Measurements from ENCODE around the gene C1QTNF4. TPM values are rescaled to one million over a fixed set of nuclear protein-coding genes. Genes with fewer than 3 reads are reported as not detected.
"Not testable (repeated sequence)": the region's sequence is repeated elsewhere in the genome, so short reads cannot be mapped to it uniquely, and the experiment has no call there.

The C1QTNF4 gene
- total RNA-seq: 1 to 10 TPM in 2 of 7 donors, under 1 TPM in 5; 0.41 to 2.5 (median 0.93) TPM
- polyA plus RNA-seq: 1 to 10 TPM; 1.6 to 1.9 (median 1.8) TPM
- long read RNA-seq, donor 1, partial matches to known transcripts: 0 of 1 reads
- long read RNA-seq, donor 1, other reads (novel, unspliced or antisense): 0 of 1 reads
- long read RNA-seq, donor 2, partial matches to known transcripts: 0 of 3 reads
- long read RNA-seq, donor 2, other reads (novel, unspliced or antisense): 0 of 3 reads

DNA sequence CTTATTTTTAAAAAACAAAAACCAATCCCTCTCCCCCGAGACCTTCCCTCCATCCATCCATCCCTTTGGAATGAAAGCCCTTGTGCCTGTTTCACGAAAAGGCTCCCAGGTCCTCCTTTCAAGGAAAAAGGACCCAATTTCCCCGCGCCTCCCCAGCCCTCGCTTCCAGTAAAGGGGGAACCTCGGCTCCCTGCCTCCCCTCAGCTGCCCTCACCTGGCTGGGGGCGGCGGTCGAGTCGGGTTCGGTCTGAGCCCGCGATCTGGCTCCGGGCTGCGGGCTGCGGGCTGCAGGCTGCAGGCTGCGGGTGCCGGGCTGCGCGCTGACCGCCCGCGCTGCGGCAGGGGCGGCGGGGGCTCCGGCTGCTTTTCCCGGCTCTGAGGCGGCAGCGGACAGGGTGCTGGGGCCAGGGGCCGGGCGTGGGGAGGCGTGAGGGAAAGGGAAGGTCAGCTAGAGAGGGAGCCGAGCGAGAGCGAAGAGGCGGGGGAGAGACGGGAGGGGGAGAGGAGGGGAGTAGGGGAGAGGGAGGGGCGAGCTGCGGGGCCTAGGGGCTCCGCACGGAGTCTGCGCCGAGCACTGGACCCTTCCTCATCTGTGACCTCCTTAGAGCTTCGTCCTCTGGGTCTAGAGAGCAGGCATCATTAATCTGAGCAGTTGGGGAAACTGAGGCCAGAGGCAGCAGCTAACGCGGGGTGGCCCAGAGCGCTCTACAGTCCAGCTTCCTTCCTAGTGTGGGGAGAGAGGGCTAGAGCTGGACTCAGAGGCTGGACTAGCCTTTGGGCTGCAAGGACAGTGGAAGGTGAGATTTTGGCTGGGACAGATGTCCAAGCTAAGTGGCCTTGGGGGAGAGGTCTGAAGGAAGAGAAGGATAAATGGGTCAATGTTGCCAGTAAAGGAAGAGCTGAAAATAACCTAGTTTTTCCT, at the start of gene C1QTNF4:
C1QTNF4 (minus strand) TSS at position 478 of the 922 bp plus-strand sequence. CDS start 3,601 bp downstream, outside the sequence.
- no peak for TF ChIP-seq CTCF (IDR thresholded peaks at IDR 0.05 in 8 of 11, conservative IDR thresholded peaks at IDR 0.05 in 3 of 11)
- no peak for TF ChIP-seq POLR2A (IDR thresholded peaks at IDR 0.05)
- no peak for TF ChIP-seq POLR2AphosphoS5 (IDR thresholded peaks at IDR 0.05)
- no peaks in the 10 kb centered on the region for H3K9me3 ChIP-seq
- 4 to 8% (median 5%) methylated on average over 44 to 48 of the region's 48 CpGs for WGBS, 5 donors
- H3K27me3 ChIP-seq (replicated peaks in 1 of 7): peaks cover 0 to 56% (median 25%) of the 10 kb centered on the region in 7 donors
- no peaks in the 10 kb centered on the region for H3K36me3 ChIP-seq
- H3K4me1 ChIP-seq: peaks cover 0 to 33% (median 18%) of the 10 kb centered on the region in 6 donors
- no peak within 1 kb of the TSS for H3K27ac ChIP-seq
- intact Hi-C loops (cut with DNase I; ENCODE audit: low total_unique reads): no loop called here
- peak within 1 kb of the TSS in 6 of 8 donors; percentile 2 to 57 (median 17) for H3K4me3 ChIP-seq
- peak; percentile 70 for DNase-seq

GRCh38 chr11:47642099-47642855, 48.1 kb upstream of the C1QTNF4 start, which contains the start of gene MTCH2:
MTCH2 (minus strand) TSS chr11:47642559; CDS start chr11:47642465, 94 bp downstream.
- peaks cover 4 to 31% (median 21%) of the 10 kb centered on the region in 6 donors for H3K4me1 ChIP-seq
- intact Hi-C loops (cut with DNase I; ENCODE audit: low total_unique reads): no loop called here
- TF ChIP-seq POLR2AphosphoS5 (IDR thresholded peaks at IDR 0.05) (peak; percentile 86 to 92 (median 92)), POLR2A (IDR thresholded peaks at IDR 0.05) (no peak), CTCF (IDR thresholded peaks at IDR 0.05 in 8 of 11, conservative IDR thresholded peaks at IDR 0.05 in 3 of 11) (peak in 10 of 11 experiments; percentile 27 to 83 (median 60))
- H3K36me3 ChIP-seq: peaks cover 0 to 25% (median 15%) of the 10 kb centered on the region in 6 donors
- peak; percentile 98 for DNase-seq
- no peaks in the 10 kb centered on the region for H3K9me3 ChIP-seq
- peak within 1 kb of the TSS; percentile 63 to 98 (median 77) for H3K4me3 ChIP-seq
- H3K27ac ChIP-seq: peak within 1 kb of the TSS; percentile 89 to 94 (median 92)
- WGBS, 5 donors: 1% methylated on average over 26 to 78 of the region's 78 CpGs
- H3K27me3 ChIP-seq (replicated peaks in 1 of 7): no peaks in the 10 kb centered on the region

DNA sequence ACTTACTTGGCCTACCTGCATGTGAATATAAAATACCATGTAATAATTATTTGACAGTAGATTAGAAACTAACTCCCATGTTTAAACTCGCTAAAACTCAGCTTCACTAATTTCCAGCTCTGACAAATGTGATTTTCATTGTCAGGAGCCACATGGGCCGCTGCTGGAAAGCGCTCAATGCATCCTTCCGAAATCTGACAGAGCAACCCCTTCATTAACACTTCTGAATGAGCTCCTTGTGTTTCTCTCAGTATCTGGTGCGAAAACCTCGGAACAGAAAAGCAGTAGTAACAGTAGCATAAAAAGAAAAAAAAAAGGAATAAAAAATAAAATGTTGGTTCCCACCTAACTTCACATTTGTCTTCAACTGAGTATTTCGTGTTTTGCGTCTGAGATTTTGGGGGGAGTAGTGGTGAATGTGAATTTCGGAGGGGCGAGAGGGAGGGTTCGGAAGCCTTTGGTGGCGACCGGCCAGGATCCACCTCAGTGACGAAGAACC, 47.4 kb upstream of the C1QTNF4 start:
- peak overlapping the region; percentile 63 to 98 (median 77) for H3K4me3 ChIP-seq
- intact Hi-C loops (cut with DNase I; ENCODE audit: low total_unique reads): no loop called here

GRCh38 chr11:47640506-47640905, 46.3 kb upstream of the C1QTNF4 start:
- 89 to 99% (median 95%) methylated on average over 6 of the region's 6 CpGs for WGBS, 5 donors
- H3K27ac ChIP-seq; DNase-seq; intact Hi-C loops (cut with DNase I; ENCODE audit: low total_unique reads); H3K9me3 ChIP-seq; H3K27me3 ChIP-seq (replicated peaks in 1 of 7); H3K4me3 ChIP-seq: not testable (repeated sequence)
- H3K4me1 ChIP-seq: peaks cover 4 to 31% (median 21%) of the 10 kb centered on the region in 6 donors
- peaks cover 0 to 42% (median 21%) of the 10 kb centered on the region in 6 donors for H3K36me3 ChIP-seq

More for the DNA sequence above, 47.4 kb upstream of the C1QTNF4 start:
- H3K27ac ChIP-seq: peak overlapping the region; percentile 89 to 94 (median 92)
- no peak for DNase-seq
- peaks cover 4 to 31% (median 21%) of the 10 kb centered on the region in 6 donors for H3K4me1 ChIP-seq
- 7 to 14% (median 9%) methylated on average over 13 to 14 of the region's 14 CpGs for WGBS, 5 donors
- no peaks in the 10 kb centered on the region for H3K27me3 ChIP-seq (replicated peaks in 1 of 7)
- no peaks in the 10 kb centered on the region for H3K9me3 ChIP-seq
- peaks cover 0 to 31% (median 16%) of the 10 kb centered on the region in 6 donors for H3K36me3 ChIP-seq
- TF ChIP-seq POLR2A (IDR thresholded peaks at IDR 0.05) (no peak), POLR2AphosphoS5 (IDR thresholded peaks at IDR 0.05) (no peak), CTCF (IDR thresholded peaks at IDR 0.05 in 8 of 11, conservative IDR thresholded peaks at IDR 0.05 in 3 of 11) (no peak)

DNA sequence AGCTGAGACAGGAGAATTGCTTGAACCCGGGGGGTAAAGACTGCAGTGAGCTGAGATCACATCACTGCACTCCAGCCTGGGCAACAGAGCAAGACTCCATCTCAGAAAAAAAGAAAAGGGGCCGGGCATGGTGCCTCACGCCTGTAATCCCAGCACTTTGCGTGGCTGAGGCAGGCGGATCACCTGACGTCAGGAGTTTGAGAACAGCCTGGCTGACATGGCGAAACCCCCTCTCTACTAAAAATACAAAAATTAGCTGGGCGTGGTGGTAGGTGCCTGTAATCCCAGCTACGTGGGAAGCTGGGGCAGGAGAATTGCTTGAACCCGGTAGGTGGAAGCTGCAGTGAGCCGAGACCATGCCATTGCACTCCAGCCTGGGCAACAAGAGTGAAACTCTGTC, 42.1 kb upstream of the C1QTNF4 start:
- H3K27ac ChIP-seq; H3K9me3 ChIP-seq; intact Hi-C loops (cut with DNase I; ENCODE audit: low total_unique reads); H3K27me3 ChIP-seq (replicated peaks in 1 of 7); H3K4me3 ChIP-seq; DNase-seq: not testable (repeated sequence)
- 90 to 98% (median 95%) methylated on average over 11 of the region's 11 CpGs for WGBS, 5 donors
- peaks cover 3 to 16% (median 11%) of the 10 kb centered on the region in 6 donors for H3K4me1 ChIP-seq
- peaks cover 0 to 84% (median 57%) of the 10 kb centered on the region in 6 donors for H3K36me3 ChIP-seq
